Measurements from ENCODE around the gene CDK5RAP3.

The CDK5RAP3 gene

DNA sequence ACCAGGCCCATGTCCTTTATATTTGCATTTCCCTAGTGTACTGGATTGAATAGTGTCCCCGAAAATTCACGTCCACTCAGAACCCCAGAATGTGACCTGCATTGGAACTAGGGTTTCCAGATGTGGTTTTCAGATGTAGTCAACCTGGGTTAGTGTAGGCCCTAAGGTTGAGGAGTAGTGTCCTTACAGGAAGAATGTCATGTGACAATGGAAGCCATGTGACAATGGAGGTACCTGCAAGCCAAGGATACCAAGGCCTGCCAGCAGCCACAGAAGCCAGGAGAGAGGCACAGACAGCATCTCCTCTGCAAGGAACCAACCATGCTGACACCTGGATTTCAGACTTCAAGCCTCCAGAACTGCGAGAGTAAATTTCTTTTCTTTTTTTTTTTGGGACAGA is 8.0 kb upstream of the CDK5RAP3 start:
- in situ Hi-C loops (cut with MboI; ENCODE audit: low pct_unique_long_range_greater_than_20kb, low sequenced_read_pairs, unreplicated experiment), result no loop called here
- TF ChIP-seq, protein P1, sequence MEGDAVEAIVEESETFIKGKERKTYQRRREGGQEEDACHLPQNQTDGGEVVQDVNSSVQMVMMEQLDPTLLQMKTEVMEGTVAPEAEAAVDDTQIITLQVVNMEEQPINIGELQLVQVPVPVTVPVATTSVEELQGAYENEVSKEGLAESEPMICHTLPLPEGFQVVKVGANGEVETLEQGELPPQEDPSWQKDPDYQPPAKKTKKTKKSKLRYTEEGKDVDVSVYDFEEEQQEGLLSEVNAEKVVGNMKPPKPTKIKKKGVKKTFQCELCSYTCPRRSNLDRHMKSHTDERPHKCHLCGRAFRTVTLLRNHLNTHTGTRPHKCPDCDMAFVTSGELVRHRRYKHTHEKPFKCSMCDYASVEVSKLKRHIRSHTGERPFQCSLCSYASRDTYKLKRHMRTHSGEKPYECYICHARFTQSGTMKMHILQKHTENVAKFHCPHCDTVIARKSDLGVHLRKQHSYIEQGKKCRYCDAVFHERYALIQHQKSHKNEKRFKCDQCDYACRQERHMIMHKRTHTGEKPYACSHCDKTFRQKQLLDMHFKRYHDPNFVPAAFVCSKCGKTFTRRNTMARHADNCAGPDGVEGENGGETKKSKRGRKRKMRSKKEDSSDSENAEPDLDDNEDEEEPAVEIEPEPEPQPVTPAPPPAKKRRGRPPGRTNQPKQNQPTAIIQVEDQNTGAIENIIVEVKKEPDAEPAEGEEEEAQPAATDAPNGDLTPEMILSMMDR (IDR thresholded peaks at IDR 0.05; ENCODE audit: extremely low read depth, insufficient read depth, missing control alignments), result no peak
- no peak for DNase-seq (ENCODE audit: low spot score)

GRCh38 chr17:47964856-47965255 is 6.1 kb upstream of the CDK5RAP3 start:
- no peak for DNase-seq (ENCODE audit: low spot score)
- in situ Hi-C loops (cut with MboI; ENCODE audit: low pct_unique_long_range_greater_than_20kb, low sequenced_read_pairs, unreplicated experiment), result no loop called here

GRCh38 chr17:47966079-47966519 is 4.8 kb upstream of the CDK5RAP3 start:
- in situ Hi-C loops (cut with MboI; ENCODE audit: low pct_unique_long_range_greater_than_20kb, low sequenced_read_pairs, unreplicated experiment), result no loop called here
- DNase-seq (ENCODE audit: low spot score), result no peak
- TF ChIP-seq, protein P1 (IDR thresholded peaks at IDR 0.05; ENCODE audit: extremely low read depth, insufficient read depth, missing control alignments), result no peak

More at GRCh38 chr17:47964856-47965255, 6.1 kb upstream of the CDK5RAP3 start:
- TF ChIP-seq, protein P1 (IDR thresholded peaks at IDR 0.05; ENCODE audit: extremely low read depth, insufficient read depth, missing control alignments), result no peak

DNA sequence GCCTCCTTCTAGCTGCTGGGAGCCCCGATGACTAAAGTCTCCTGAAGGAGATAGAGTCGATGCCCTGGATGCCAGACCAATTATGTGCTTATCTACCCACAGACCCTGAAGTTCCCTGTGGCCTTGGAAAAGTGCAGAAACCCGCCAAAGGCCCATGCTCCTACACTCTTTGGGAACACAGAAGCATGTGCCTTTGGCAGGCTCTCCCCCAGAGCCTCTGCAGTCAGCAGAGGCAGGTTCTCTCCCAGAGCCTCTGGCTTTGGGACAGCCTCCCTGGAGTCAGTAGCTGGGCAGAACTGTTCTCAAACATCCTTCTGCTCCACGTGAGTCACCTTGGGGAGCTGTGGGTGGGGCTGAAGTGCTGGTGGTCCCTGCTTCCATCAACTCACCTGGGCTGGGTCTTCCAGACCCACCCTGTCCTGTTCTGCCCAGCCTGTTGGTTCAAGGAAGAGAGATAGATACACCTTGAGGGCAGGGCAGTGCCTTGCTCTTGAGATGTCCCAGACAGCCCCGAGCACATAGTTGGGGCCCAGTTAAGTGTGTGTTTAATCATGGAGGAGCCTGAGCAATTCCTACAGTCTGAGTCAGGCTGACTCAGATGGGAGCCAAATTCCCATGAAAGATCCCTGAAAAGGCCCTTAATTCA is 3.2 kb upstream of the CDK5RAP3 start:
- TF ChIP-seq, protein P1 (IDR thresholded peaks at IDR 0.05; ENCODE audit: extremely low read depth, insufficient read depth, missing control alignments), result no peak
- in situ Hi-C loops (cut with MboI; ENCODE audit: low pct_unique_long_range_greater_than_20kb, low sequenced_read_pairs, unreplicated experiment), result no loop called here
- DNase-seq (ENCODE audit: low spot score), result no peak

GRCh38 chr17:47968836-47969235 is 2.1 kb upstream of the CDK5RAP3 start:
- TF ChIP-seq, protein P1 (IDR thresholded peaks at IDR 0.05; ENCODE audit: extremely low read depth, insufficient read depth, missing control alignments), result no peak
- DNase-seq (ENCODE audit: low spot score), result no peak
- in situ Hi-C loops (cut with MboI; ENCODE audit: low pct_unique_long_range_greater_than_20kb, low sequenced_read_pairs, unreplicated experiment), result no loop called here

DNA sequence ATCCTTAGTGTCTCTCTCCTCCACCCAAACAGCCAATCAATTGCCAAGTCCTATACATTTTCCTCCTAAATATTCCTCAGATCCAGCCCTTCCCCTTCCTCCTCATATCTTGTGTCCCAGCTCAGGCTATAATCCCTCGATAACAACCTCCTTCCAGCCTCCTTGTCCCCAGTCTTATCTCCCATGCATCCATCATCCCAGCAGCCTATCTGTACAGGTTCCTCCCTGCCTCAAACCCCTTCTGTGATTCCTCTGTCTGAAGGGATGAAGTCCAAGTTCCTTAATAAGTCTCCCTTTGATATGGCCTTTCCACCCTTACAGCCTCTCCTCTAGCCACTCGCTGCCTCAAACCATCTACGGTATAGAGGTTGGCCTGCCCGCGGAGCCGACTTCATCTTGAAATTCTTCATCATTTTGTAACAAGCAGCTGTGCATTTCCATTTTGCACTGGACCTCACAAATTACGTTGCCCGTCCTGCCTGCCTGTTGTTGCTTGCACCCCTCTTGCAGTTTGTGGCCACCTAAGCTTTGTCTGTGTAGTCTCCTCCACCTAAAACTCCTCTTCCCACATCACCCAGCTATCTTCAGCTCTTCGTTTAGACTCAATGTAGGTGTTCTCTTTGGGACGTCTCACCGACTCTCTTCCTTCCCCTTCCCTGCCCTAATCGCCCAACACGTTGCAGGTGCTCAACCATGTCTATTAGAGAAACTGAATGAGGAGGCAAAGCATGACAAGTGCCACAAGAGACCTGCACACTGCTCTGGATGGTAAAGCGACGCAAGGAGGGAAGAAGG is 786 bp upstream of the CDK5RAP3 start:
- in situ Hi-C loops (cut with MboI; ENCODE audit: low pct_unique_long_range_greater_than_20kb, low sequenced_read_pairs, unreplicated experiment), result no loop called here
- DNase-seq (ENCODE audit: low spot score), result no peak
- TF ChIP-seq, protein P1 (IDR thresholded peaks at IDR 0.05; ENCODE audit: extremely low read depth, insufficient read depth, missing control alignments), result no peak
